Measurements from ENCODE around the gene FOSB. TPM values are rescaled to one million over a fixed set of nuclear protein-coding genes. Genes with fewer than 3 reads are reported as not detected.

The FOSB gene
- total RNA-seq, result 1.3 and 2.9 TPM in 2 replicates

DNA sequence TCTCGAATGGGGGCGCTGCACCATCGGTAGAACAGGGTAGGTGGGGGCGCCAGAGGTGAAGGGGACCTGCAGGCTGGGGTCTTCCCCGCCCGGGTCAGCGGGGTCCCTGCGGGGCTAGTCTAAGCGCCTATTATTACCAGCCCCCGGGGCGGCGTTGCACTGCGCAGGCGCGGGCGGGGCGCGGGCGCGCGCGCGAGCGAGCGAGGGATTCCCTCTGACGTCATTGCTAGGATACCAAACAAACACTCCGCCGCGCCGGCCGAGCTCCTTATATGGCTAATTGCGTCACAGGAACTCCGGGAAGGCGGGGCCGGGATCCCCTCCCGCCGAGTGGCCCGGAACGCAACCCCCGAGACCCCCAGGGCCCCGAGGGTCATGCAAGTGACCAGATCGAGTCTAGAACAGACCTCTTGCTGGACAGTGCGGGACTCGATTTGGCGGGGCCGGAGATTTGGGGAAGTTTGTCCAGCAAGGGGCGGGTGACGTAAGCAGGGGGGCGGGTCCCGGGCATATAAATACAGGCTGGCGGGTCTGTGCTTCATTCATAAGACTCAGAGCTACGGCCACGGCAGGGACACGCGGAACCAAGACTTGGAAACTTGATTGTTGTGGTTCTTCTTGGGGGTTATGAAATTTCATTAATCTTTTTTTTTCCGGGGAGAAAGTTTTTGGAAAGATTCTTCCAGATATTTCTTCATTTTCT lies at the start of gene FOSB:
Gene FOSB, plus strand, starts transcription at position 541 of the 703 bp plus-strand sequence. CDS start 591 bp downstream, outside the sequence.

DNA sequence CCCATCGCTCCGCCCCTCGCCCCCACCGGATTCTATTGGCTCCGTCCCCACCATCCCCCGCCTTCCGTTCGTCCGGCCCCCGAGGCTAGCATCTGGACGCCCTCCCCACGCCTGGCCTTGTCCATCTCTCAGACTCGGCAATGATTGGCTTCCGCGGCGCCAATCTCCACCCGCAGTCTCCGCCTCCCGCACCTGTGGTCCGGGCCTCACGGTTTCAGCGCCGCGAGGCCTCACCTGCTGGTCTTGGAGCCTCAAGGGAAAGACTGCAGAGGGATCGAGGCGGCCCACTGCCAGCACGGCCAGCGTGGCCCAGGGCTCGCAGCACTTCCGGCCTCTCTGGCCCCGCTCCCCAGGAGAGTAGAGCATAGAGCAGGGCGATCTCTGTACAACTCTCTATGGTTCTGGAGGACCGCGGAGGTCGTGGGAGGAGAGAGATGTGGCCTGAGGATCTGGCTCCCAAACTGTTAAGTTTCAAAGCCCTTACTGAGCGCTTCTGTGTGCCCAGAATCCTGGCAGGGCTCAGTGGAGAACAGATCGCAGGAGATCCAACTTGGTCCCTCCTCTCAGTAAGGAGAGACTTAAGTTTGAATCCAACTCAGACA lies 44.1 kb upstream of the FOSB start, which contains the start of gene ERCC1:
Gene ERCC1, minus strand, starts transcription at position 329 of the 602 bp plus-strand sequence. CDS start 543 bp downstream, outside the sequence.

GRCh38 chr19:45498411-45499195 lies 30.8 kb downstream of the FOSB start, which contains the start of gene PPM1N:
Gene PPM1N, plus strand, starts transcription at chr19:45498443. Its CDS starts 30 bp downstream, at chr19:45498473.

GRCh38 chr19:45506989-45507871 lies 39.4 kb downstream of the FOSB start, which contains the start of gene VASP:
Gene VASP, plus strand, starts transcription at chr19:45507479. Its CDS starts 293 bp downstream, at chr19:45507772.

Small RNAs within 50 kb of the gene (small RNA-seq; reads per million reads assigned to genes)
- gene MIR6088, result not detected

Other genes starting within 250 kb of the FOSB start
- not detected in 2 replicates for gene EXOC3L2, start 222.6 kb upstream of the FOSB start, total RNA-seq
- gene MARK4, start 216.7 kb upstream of the FOSB start, total RNA-seq, result 18.6 and 23.5 TPM in 2 replicates
- not detected in 2 replicates for gene CKM, start 145.1 kb upstream of the FOSB start, total RNA-seq
- gene KLC3, start 127.2 kb upstream of the FOSB start, total RNA-seq, result 0.32 TPM in 1 of 2 replicates, not detected in the other
- gene ERCC2, start 97.4 kb upstream of the FOSB start, total RNA-seq, result 56.0 and 56.3 TPM in 2 replicates
- 9.2 and 22.0 TPM in 2 replicates for gene PPP1R13L, start 62.9 kb upstream of the FOSB start, total RNA-seq
- 5.8 and 7.8 TPM in 2 replicates for gene POLR1G, start 61.4 kb upstream of the FOSB start, total RNA-seq
- gene ERCC1, start 44.1 kb upstream of the FOSB start, total RNA-seq, result 94.6 and 95.7 TPM in 2 replicates
- gene RTN2, start 29.1 kb downstream of the FOSB start, total RNA-seq, result 11.0 and 16.0 TPM in 2 replicates
- gene PPM1N, start 30.4 kb downstream of the FOSB start, total RNA-seq, result 0.61 and 1.8 TPM in 2 replicates
- gene VASP, start 39.5 kb downstream of the FOSB start, total RNA-seq, result 116 and 135 TPM in 2 replicates
- 12.0 and 16.3 TPM in 2 replicates for gene OPA3, start 116.8 kb downstream of the FOSB start, total RNA-seq
- not detected in 2 replicates for gene GPR4, start 134.2 kb downstream of the FOSB start, total RNA-seq
- gene EML2, start 171.4 kb downstream of the FOSB start, total RNA-seq, result 25.2 and 27.0 TPM in 2 replicates
- 0.49 TPM in 1 of 2 replicates, not detected in the other for gene GIPR, start 200.2 kb downstream of the FOSB start, total RNA-seq
- gene SNRPD2, start 224.0 kb downstream of the FOSB start, total RNA-seq, result 116 and 182 TPM in 2 replicates
- 21.7 and 23.0 TPM in 2 replicates for gene QPCTL, start 224.7 kb downstream of the FOSB start, total RNA-seq